ENCODE measurements around the gene TMEM9.

The TMEM9 gene

DNA sequence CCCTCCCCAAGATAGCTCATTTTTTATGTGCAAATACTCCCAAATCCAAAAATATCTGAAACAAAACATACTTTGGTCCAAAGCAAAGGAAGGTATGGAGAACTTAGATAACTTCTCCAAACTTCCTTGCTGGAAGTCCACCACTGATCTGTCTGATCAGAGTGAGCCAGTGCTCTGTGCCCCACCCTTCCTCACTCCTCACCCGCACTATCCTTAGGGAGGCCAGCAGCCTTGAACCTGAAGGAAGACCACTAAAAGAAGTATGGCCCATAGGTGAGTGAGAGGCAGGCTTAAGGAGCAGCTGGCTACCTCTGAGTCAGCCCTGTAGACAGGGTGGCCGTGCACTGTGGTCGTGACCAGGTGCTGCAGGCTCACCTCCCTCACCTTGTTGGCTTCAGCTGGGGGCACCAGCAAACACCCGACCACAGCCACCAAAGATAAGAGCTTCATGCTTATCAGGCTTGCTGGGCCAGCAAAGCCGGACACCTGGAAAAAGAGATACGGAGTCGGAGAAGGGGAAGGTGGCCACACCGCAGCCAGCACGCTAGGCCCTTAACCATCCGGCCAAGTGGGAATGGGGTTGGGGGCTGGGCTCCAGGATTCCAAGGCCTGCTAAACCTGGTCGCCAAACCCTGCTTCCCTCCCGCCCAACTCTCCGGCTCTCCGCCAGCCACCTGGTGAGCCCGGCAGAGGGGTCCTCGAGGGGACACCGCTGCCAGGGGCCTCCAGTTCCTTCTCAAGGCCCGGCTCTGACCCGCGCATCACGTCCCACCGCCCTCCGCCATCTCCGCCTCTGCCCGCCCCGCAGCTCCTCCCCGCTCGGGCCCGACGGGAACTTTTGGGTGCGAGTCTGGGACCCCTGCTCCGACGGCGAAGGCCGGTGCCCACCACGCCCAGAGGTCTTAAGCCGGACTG lies 543 bp downstream of the TMEM9 start:
- Mint-ChIP-seq H3K4me3 (peak overlapping the region; percentile 84), H3K27ac (ENCODE audit: low read depth) (peak overlapping the region; percentile 84), H3K36me3 (ENCODE audit: insufficient read depth) (peaks cover 4% of the 10 kb centered on the region), H3K27me3 (peaks cover 29% of the 10 kb centered on the region), H3K4me1 (peaks cover 14% of the 10 kb centered on the region), H3K9me3 (no peaks in the 10 kb centered on the region)
- DNase-seq (ENCODE audit: low spot score in 2 of 2), result no peak
- peak; percentile 70 for ATAC-seq (replicated peaks; ENCODE audit: extremely low read depth, poor library complexity, severe bottlenecking)

DNA sequence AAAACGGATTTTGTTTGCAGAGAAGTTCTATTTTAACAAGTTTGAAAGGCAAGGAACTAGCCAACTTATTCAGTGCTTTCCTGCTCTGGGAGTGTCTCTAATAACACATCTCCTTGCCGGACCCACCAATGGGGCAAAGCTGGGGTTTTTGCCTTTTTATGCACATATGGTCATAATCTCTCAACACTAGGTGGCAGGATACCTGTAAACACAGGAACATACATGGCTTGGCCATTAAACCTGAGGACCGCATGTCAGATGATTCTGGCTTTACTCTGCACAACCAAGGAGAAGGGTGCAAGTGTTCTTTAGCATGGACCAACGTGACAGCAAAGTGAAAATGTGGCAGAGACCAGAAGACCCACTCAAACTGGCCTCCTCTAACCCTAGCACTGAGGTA lies 4.9 kb downstream of the TMEM9 start:
- H3K36me3 Mint-ChIP-seq (ENCODE audit: insufficient read depth), result peaks cover 9% of the 10 kb centered on the region
- peaks cover 9% of the 10 kb centered on the region for H3K4me1 Mint-ChIP-seq
- H3K9me3 Mint-ChIP-seq, result no peaks in the 10 kb centered on the region
- no peak overlapping the region for H3K27ac Mint-ChIP-seq (ENCODE audit: low read depth)
- H3K4me3 Mint-ChIP-seq, result no peak overlapping the region
- DNase-seq (ENCODE audit: low spot score in 2 of 2) (no peak), ATAC-seq (replicated peaks; ENCODE audit: extremely low read depth, poor library complexity, severe bottlenecking) (no peak)
- H3K27me3 Mint-ChIP-seq, result no peaks in the 10 kb centered on the region

DNA sequence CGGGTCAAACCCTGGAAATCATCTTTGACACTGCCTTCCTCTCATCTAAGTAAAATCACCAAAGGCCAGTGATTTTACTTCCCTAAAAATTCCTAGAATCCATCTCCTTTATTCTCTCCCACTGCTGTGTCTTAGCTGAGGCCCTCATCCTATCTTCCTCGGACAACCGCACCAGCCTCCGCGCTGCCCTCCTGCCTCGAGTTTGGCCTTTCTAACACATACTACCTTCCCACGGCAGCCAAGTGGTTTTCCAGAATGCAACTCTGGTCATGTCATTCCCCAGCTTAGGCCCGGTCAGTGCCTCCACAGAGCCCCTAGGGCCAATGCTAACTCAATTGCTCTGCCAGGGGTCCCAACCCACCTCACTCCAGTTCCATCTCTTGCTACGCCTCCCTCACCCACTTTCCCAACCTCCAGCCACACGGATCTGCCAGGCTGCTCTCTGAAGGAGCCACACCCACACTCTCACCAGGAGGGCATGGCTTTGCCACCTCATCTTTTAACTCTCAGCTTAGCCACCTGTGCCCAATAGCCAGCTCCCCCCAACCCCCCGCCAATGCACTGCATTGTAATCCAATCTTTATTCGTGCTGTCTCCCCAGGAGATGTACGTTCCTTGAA lies 6.8 kb downstream of the TMEM9 start:
- no peaks in the 10 kb centered on the region for H3K9me3 Mint-ChIP-seq
- ATAC-seq (replicated peaks; ENCODE audit: extremely low read depth, poor library complexity, severe bottlenecking) (no peak), DNase-seq (ENCODE audit: low spot score in 2 of 2) (no peak)
- no peak overlapping the region for H3K4me3 Mint-ChIP-seq
- no peaks in the 10 kb centered on the region for H3K27me3 Mint-ChIP-seq
- H3K36me3 Mint-ChIP-seq (ENCODE audit: insufficient read depth), result peaks cover 9% of the 10 kb centered on the region
- H3K4me1 Mint-ChIP-seq, result no peaks in the 10 kb centered on the region
- no peak overlapping the region for H3K27ac Mint-ChIP-seq (ENCODE audit: low read depth)

DNA sequence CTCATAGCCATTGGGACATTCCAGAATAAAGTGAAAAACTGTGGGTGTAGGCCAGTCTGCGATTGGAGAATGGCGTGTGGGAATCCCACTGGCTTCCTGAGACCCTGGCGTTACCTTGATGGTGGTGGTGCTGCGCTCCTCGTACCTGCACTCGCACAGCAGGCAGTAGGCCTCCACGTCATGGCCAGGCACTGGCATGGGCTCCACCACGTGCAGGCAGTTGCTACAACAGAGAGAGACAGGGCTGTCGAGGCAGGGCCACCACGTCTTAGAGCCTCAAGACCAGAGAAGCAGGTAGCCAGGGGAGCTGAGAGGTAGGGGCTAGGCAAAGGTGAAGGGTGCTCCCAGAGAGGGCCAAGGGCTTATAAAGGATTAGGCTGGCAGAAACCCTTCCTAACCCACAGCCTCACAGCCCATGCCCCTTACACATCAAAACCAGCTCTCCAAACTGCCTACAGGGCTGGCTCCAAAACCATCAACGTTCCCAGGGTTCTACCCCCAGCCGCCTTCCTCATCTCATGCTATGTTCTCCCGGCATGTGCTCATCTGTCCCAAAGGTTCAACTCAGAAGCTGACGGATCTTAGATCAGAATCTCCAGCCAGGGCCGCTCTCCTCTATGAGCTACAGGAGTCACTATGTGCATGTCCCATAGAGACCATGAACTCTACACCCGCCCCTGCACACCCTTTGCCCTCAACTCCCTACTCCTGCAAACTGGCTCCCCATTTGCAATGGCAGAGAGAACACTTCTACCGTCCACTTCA lies 7.5 kb downstream of the TMEM9 start:
- Mint-ChIP-seq H3K9me3 (no peaks in the 10 kb centered on the region), H3K27ac (ENCODE audit: low read depth) (no peak overlapping the region), H3K27me3 (no peaks in the 10 kb centered on the region), H3K4me1 (no peaks in the 10 kb centered on the region), H3K36me3 (ENCODE audit: insufficient read depth) (peaks cover 9% of the 10 kb centered on the region), H3K4me3 (no peak overlapping the region)
- DNase-seq (ENCODE audit: low spot score in 2 of 2) (no peak), ATAC-seq (replicated peaks; ENCODE audit: extremely low read depth, poor library complexity, severe bottlenecking) (no peak)

DNA sequence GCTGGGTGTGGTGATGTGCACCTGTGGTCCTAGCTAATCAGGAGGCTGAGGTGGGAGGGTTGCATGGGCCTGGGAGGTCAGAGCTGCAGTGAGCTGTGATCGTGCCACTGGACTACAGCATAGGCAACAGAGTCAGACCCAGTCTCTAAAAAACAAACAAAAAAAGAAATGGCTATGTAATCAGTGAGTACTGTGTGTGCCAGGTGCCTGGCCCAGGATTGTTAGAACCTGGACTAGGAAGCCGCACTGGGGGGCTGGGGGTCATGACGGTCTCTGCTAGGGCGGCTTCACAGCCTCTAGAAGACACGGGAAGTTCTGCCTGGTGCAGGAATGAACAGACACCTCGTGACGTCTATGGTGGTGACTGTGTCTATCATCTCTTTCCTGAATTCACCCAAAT lies 8.5 kb downstream of the TMEM9 start:
- Mint-ChIP-seq H3K4me3 (no peak overlapping the region), H3K27me3 (no peaks in the 10 kb centered on the region), H3K9me3 (no peaks in the 10 kb centered on the region), H3K4me1 (no peaks in the 10 kb centered on the region), H3K36me3 (ENCODE audit: insufficient read depth) (peaks cover 9% of the 10 kb centered on the region), H3K27ac (ENCODE audit: low read depth) (no peak overlapping the region)
- ATAC-seq (replicated peaks; ENCODE audit: extremely low read depth, poor library complexity, severe bottlenecking), result no peak
- DNase-seq (ENCODE audit: low spot score in 2 of 2), result no peak

DNA sequence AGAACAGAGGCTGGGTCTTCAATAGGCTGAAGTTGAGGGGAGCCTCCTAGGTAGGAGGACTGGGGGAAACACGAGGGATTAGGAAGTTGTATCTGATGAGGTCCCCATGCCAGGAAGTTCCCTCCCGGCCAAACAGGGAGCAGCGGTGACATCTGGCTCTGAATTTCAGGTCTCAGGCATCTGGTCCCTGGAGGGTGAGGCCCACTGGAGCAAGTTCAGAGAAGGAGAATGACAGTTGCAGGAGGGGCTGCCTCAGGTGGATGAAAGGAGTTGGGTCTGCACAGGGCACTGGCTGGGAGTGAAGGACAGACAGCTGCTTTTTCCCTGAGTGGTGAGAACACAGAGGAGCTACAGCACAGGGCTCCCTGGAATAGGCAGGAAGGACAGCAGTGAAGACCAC lies 9.1 kb downstream of the TMEM9 start:
- H3K27ac Mint-ChIP-seq (ENCODE audit: low read depth), result no peak overlapping the region
- H3K4me3 Mint-ChIP-seq, result no peak overlapping the region
- ATAC-seq (replicated peaks; ENCODE audit: extremely low read depth, poor library complexity, severe bottlenecking) (no peak), DNase-seq (ENCODE audit: low spot score in 2 of 2) (no peak)
- no peaks in the 10 kb centered on the region for H3K27me3 Mint-ChIP-seq
- H3K9me3 Mint-ChIP-seq, result no peaks in the 10 kb centered on the region
- peaks cover 11% of the 10 kb centered on the region for H3K36me3 Mint-ChIP-seq (ENCODE audit: insufficient read depth)
- H3K4me1 Mint-ChIP-seq, result no peaks in the 10 kb centered on the region

DNA sequence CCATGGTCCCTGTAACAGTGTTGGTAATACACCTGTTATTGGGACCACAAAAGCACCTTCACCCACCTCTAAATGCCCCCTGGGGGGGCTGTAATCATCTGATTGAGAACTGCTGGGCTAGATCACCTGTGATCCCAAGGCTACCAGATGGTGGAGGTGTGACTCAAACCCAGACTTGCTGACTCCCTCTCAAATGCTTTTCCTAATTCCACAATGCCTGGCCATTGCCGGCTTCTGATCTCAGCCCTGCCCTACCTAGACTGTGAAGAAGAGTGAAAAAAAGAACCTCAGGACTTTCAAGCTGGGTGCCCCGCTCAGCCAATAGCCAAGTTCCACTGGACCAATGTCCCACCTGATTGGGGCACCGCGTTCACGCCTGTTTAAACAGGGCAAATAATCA lies 9.6 kb downstream of the TMEM9 start:
- ATAC-seq (replicated peaks; ENCODE audit: extremely low read depth, poor library complexity, severe bottlenecking) (no peak), DNase-seq (ENCODE audit: low spot score in 2 of 2) (no peak)
- Mint-ChIP-seq H3K4me1 (no peaks in the 10 kb centered on the region), H3K4me3 (no peak overlapping the region), H3K9me3 (no peaks in the 10 kb centered on the region), H3K27ac (ENCODE audit: low read depth) (no peak overlapping the region), H3K36me3 (ENCODE audit: insufficient read depth) (peaks cover 11% of the 10 kb centered on the region), H3K27me3 (no peaks in the 10 kb centered on the region)

DNA sequence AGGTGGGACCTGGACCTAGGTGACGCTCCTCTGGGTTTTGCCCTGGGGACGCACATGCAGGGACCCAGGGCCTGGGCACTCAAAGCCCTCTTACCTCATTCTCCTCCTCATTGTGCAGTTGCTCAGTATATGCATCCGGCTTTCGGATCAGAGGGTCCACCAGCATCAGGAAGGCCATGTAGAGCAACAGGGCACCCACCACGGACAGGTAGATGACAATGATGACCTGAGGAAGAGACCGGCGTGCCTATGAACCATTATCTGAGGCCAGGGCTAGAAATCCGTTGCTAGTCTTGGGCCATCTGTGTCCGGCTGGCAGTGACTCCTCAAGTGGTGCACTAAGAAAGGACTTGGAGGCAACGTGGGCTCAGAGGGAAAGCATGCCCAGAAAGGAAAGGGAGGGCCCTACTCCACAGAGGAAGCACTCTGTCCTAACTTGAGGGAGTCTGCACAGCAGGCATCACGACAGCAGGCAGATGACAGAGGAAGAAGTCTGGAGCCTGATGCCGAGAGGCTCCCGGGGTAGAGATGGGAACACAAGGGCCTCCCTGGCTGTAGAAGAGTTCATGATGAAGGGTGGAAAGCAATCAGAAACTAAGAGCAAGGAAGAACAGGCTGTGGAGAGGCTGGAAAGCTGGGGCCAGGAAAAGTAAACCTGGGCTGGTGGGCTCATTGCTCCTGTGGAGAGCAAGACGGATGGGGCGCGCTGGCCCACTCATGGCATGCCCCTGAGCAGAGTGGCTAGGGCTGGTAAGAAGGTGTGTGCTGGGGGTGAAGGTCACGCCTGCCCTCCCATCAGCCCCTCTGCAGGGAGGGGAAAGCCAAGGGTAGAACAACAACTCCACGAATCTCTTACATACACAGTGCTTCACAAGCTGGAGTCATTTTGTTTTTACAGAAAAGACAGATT lies 10.3 kb downstream of the TMEM9 start:
- DNase-seq (ENCODE audit: low spot score in 2 of 2) (no peak), ATAC-seq (replicated peaks; ENCODE audit: extremely low read depth, poor library complexity, severe bottlenecking) (no peak)

DNA sequence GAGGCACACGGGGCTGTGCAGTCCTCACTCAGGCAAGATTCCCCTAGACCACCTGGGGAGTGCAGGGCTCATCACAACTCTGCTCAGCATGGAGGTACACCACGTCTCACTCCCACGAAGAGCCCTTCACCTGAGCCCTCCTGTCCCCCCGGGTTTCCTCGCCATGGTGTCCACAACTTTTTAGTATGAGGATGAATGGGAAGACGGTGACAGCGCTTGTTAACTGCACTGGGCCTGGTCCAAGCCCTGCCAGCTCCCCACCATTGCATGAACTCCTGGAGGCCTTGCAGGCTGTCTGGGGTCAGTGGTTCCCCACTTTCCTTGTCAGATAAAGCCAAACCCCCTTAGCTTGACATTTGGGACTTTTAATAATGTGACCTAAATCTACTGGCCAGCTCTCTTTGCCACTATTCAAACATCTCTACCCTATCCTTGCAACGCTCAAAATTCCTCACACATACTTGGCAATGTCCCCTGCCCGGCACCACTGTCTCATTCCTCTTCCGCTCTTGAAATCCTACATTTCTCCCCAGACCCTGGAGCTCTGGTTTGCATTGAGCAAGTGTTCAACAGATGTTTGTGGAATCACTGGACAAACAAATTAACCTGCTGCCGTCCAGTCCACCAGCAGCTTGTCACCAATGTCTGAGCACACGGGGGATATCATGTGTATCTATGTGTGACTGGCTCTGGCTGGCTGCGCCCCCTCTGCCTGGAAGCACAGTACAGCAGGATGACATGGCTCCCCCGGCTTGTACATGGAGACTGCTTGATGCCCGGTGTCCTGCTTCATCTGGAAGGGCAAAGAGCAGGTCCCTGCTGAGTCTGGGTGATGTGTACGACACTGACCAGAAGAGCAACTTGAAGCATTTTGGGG lies 11.2 kb downstream of the TMEM9 start:
- H3K27ac Mint-ChIP-seq (ENCODE audit: low read depth), result peak overlapping the region; percentile 69
- H3K4me1 Mint-ChIP-seq, result no peaks in the 10 kb centered on the region
- H3K9me3 Mint-ChIP-seq, result no peaks in the 10 kb centered on the region
- ATAC-seq (replicated peaks; ENCODE audit: extremely low read depth, poor library complexity, severe bottlenecking), result no peak
- no peak for DNase-seq (ENCODE audit: low spot score in 2 of 2)
- peaks cover 11% of the 10 kb centered on the region for H3K36me3 Mint-ChIP-seq (ENCODE audit: insufficient read depth)
- no peaks in the 10 kb centered on the region for H3K27me3 Mint-ChIP-seq
- no peak overlapping the region for H3K4me3 Mint-ChIP-seq

More for the DNA sequence above, 10.3 kb downstream of the TMEM9 start:
- Mint-ChIP-seq H3K4me1 (no peaks in the 10 kb centered on the region), H3K4me3 (no peak overlapping the region), H3K27me3 (no peaks in the 10 kb centered on the region), H3K9me3 (no peaks in the 10 kb centered on the region), H3K36me3 (ENCODE audit: insufficient read depth) (peaks cover 11% of the 10 kb centered on the region), H3K27ac (ENCODE audit: low read depth) (peak overlapping the region; percentile 69)

DNA sequence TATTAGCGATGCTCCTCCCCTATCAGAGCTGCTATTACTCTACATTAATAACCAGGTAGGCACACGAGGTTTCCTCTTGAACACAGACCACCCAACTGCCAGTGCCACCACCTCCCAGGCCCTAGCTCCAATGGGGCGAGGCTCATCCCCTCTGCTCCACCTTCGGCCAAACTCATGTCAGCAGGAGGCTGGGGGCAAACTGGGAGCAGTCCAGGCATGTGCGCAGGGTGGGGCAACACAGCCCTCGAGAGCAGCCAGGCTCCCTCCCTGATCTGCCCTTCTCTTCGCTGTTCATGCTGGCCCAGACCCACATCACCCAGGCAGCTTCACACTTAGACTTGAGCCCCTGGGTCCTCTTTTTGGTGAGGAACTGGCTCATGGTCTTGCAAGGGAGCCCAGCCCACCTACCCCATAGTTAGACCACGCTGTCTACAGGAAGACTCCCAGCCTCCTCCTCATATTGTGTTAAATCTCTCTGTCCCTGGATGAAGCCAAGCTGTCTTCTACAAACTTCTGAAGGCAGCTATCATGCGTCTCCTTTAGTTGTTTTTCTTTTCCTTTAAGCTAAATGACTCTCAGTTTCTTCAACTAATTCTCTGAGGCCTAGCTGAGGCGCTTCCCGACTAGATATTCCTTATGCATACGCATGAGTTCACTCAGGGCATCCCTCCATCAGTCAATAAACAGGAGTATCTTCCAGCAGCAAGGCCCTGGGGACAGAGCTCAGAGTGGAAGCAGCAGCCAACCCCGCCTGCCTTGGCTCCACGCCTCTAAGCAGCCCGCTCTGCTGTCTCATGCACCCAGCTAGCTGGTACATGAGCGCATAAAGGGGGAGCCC lies 12.0 kb downstream of the TMEM9 start:
- Mint-ChIP-seq H3K27ac (ENCODE audit: low read depth) (no peak overlapping the region), H3K9me3 (no peaks in the 10 kb centered on the region), H3K4me3 (no peak overlapping the region), H3K36me3 (ENCODE audit: insufficient read depth) (peaks cover 11% of the 10 kb centered on the region), H3K27me3 (no peaks in the 10 kb centered on the region), H3K4me1 (no peaks in the 10 kb centered on the region)
- no peak for ATAC-seq (replicated peaks; ENCODE audit: extremely low read depth, poor library complexity, severe bottlenecking)
- no peak for DNase-seq (ENCODE audit: low spot score in 2 of 2)

DNA sequence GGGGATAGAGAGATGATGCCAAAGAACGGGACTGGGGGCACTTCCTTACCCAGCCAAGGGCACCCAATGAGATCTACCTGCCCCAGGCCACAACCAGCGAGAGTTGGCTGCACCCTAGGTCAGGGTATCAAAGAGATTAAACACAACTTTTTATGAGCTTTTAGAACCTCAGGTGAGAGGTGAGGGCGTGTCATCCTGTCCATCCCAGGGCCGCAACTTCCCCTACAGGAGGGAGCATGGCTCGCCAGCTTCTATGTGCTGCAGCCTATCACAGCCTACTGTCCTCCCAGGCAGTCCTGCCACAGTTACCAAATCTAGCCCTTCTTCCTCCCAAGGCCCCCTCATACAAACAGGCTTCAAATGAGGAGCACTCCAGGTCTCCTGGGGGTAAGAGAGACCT lies 12.9 kb downstream of the TMEM9 start:
- H3K27me3 Mint-ChIP-seq, result no peaks in the 10 kb centered on the region
- no peaks in the 10 kb centered on the region for H3K9me3 Mint-ChIP-seq
- no peak for DNase-seq (ENCODE audit: low spot score in 2 of 2)
- no peak for ATAC-seq (replicated peaks; ENCODE audit: extremely low read depth, poor library complexity, severe bottlenecking)
- no peaks in the 10 kb centered on the region for H3K4me1 Mint-ChIP-seq
- no peak overlapping the region for H3K4me3 Mint-ChIP-seq
- H3K36me3 Mint-ChIP-seq (ENCODE audit: insufficient read depth), result peaks cover 11% of the 10 kb centered on the region
- H3K27ac Mint-ChIP-seq (ENCODE audit: low read depth), result no peak overlapping the region

Measured in central memory CD8-positive, alpha-beta T cell (primary cell).